Lung (tissue), 12 donors: ENCODE data around the gene CA7. TPM values are rescaled to one million over a fixed set of nuclear protein-coding genes. Genes with fewer than 3 reads are reported as not detected.
A peak's percentile ranks its signal among the peaks of the same experiment; 100 is the strongest.

Experiments used
- ATAC-seq: fragments of 200-7000 bp; cut with Tn5 transposase; one replicate; pipeline ENCODE4 v1.9.1; 2020; ENCODE audit warnings: moderate number of reproducible peaks; ENCODE audit not compliant: insufficient read depth, low FRiP score
- DNase-seq, 3 donors: peaks; one replicate each; pipeline ENCODE4 v3.0.0-alpha.2; 2013 to 2017
- H3K27ac ChIP-seq, 2 donors: one replicate each; pipeline ENCODE4 v1.5.1; 2013; ENCODE audit warnings: mild to moderate bottlenecking in 2 of 2, moderate library complexity in 2 of 2, control low read depth in 1 of 2, inconsistent platforms in 1 of 2, low read depth in 1 of 2, low read length in 1 of 2
- H3K27me3 ChIP-seq, 3 donors: one replicate each; pipeline ENCODE4 v1.5.1; 2013; ENCODE audit warnings: low read length in 2 of 3; ENCODE audit not compliant: control insufficient read depth in 3 of 3, insufficient read depth in 3 of 3
- H3K36me3 ChIP-seq, 4 donors: one replicate each; pipeline ENCODE4 v1.5.1; 2013; ENCODE audit warnings: low read length in 4 of 4, mild to moderate bottlenecking in 1 of 4, moderate library complexity in 1 of 4; ENCODE audit not compliant: control insufficient read depth in 4 of 4, insufficient read depth in 4 of 4
- H3K4me1 ChIP-seq, 5 donors: one replicate each; pipeline ENCODE4 v1.5.1; 2013; ENCODE audit warnings: low read length in 5 of 5, mild to moderate bottlenecking in 2 of 5, moderate library complexity in 1 of 5; ENCODE audit not compliant: control insufficient read depth in 5 of 5, insufficient read depth in 5 of 5
- H3K4me3 ChIP-seq: one replicate; pipeline ENCODE4 v1.5.1; 2013; ENCODE audit warnings: mild to moderate bottlenecking, control low read depth, moderate library complexity
- H3K9ac ChIP-seq, 2 donors: one replicate each; pipeline ENCODE4 v1.5.1; 2013; ENCODE audit warnings: low read length in 2 of 2, control low read depth in 1 of 2; ENCODE audit not compliant: insufficient read depth in 1 of 2
- H3K9me3 ChIP-seq, 4 donors: one replicate each; pipeline ENCODE4 v1.5.1; 2013; ENCODE audit warnings: low read length in 3 of 4, mild to moderate bottlenecking in 1 of 4, moderate library complexity in 1 of 4; ENCODE audit not compliant: control insufficient read depth in 4 of 4, insufficient read depth in 3 of 4
- CTCF ChIP-seq: IDR thresholded peaks from 2 replicates; pipeline ENCODE4 v1.5.1; 2012; ENCODE audit warnings: mild to moderate bottlenecking; ENCODE audit errors: control extremely low read depth, extremely low read depth
- WGBS, 2 donors: extraction: QIAGEN DNeasy Blood & Tissue Kit; methylation state at CpG; one replicate each; pipeline ENCODE4 v1.1.7; 2013; 5-methylcytosine and 5-hydroxymethylcytosine counted together
- polyA plus RNA-seq, 2 donors: library from polyadenylated mRNA; stranded (reverse); fragments of 200-250 nt; gene quantifications; one replicate each; pipeline ENCODE4 v1.2.1, GENCODE V29; 2013
- total RNA-seq, 2 donors: library from RNA; depleted of rRNA in 1 of 2; stranded (reverse); fragments of >200 nt in 1 of 2; gene quantifications; one replicate each; pipeline ENCODE4 v1.2.1, GENCODE V29; 2014 to 2021
- donor health status: control.
- donor health status: control.
- donor health status: Bipolar disorder and iron deficiency.
- donor health status: healthy.
- donor health status: DM: yes; HTN: yes; CAD: no.

Gene CA7
- total and polyA plus RNA-seq, 4 donors: not detected

GRCh38 chr16:66874079-66874775 is 30.0 kb downstream of the CA7 start:
- H3K4me1 ChIP-seq: peaks cover 0 to 9% (median 0%) of the 10 kb centered on the region in 5 donors
- 49 to 68% methylated on average over 1 of the region's 1 CpG for WGBS, 2 donors
- DNase-seq: peak in 2 of 3 donors; percentile 10 to 24
- H3K9ac ChIP-seq: no peak overlapping the region
- H3K27me3 ChIP-seq: no peaks in the 10 kb centered on the region
- H3K9me3 ChIP-seq: no peaks in the 10 kb centered on the region
- TF ChIP-seq CTCF: no peak
- no peaks in the 10 kb centered on the region for H3K36me3 ChIP-seq
- H3K4me3 ChIP-seq: no peak overlapping the region
- H3K27ac ChIP-seq: peak overlapping the region in 1 of 2 donors; percentile 73
- ATAC-seq: no peak

DNA sequence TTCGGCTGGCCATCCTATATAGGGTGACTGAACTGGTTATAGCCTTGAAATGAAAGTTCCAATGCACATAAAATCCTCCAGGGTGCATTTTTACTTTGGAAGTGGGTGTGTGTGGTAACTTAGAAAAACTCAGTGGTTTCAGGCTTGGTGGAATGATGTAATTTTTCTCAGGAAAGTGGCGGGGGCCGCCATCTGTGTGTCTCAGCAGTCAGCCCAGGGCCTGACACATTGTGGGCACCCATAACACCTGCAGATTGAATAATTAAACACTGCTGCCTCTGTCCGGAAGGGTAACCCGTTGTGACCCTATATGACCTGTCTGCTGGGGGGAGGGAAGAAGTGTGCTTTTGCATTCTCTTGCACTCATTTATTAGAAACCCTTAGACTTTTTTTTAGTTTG is 33.9 kb downstream of the CA7 start:
- no peak for ATAC-seq
- WGBS, 2 donors: 34 to 42% methylated on average over 5 of the region's 5 CpGs
- H3K27ac ChIP-seq: no peak overlapping the region
- TF ChIP-seq CTCF: no peak
- H3K9ac ChIP-seq: no peak overlapping the region
- no peaks in the 10 kb centered on the region for H3K27me3 ChIP-seq
- H3K4me3 ChIP-seq: no peak overlapping the region
- DNase-seq: no peak
- no peaks in the 10 kb centered on the region for H3K36me3 ChIP-seq
- no peaks in the 10 kb centered on the region for H3K9me3 ChIP-seq
- H3K4me1 ChIP-seq: peaks cover 0 to 12% (median 3%) of the 10 kb centered on the region in 5 donors

GRCh38 chr16:66880288-66881013 is 36.2 kb downstream of the CA7 start, which contains the start of gene PDP2:
PDP2 (plus strand) TSS chr16:66880515; CDS start chr16:66884285, 3,770 bp downstream.
- no peaks in the 10 kb centered on the region for H3K27me3 ChIP-seq
- 0% methylated on average over 52 to 58 of the region's 58 CpGs for WGBS, 2 donors
- H3K9ac ChIP-seq: peak within 1 kb of the TSS; percentile 5 to 80
- H3K4me1 ChIP-seq: peaks cover 0 to 10% (median 3%) of the 10 kb centered on the region in 5 donors
- peaks cover 0 to 14% (median 9%) of the 10 kb centered on the region in 4 donors for H3K36me3 ChIP-seq
- H3K4me3 ChIP-seq: peak within 1 kb of the TSS; percentile 91
- H3K27ac ChIP-seq: peak within 1 kb of the TSS; percentile 56 to 87
- TF ChIP-seq CTCF: no peak
- ATAC-seq (peak; percentile 94), DNase-seq (peak; percentile 94 to 96 (median 96))
- H3K9me3 ChIP-seq: no peaks in the 10 kb centered on the region
